GM20000 (cell line): ENCODE results near the gene TRIM61.
"Not testable (repeated sequence)": the region's sequence is repeated elsewhere in the genome, so short reads cannot be mapped to it uniquely, and the experiment has no call there.

Experiments used
- DNase-seq: peaks from one replicate; pipeline ENCODE4 v3.0.0; 2012; ENCODE audit warnings: low spot score
- CTCF ChIP-seq: IDR thresholded peaks from 2 replicates; pipeline ENCODE4 v1.5.1; 2012; ENCODE audit warnings: mild to moderate bottlenecking, control low read depth; ENCODE audit errors: extremely low read depth, missing control alignments

The TRIM61 gene

GRCh38 chr4:164989471-164989870 lies 12.0 kb upstream of the TRIM61 start:
- no peak for TF ChIP-seq CTCF
- no peak for DNase-seq

DNA sequence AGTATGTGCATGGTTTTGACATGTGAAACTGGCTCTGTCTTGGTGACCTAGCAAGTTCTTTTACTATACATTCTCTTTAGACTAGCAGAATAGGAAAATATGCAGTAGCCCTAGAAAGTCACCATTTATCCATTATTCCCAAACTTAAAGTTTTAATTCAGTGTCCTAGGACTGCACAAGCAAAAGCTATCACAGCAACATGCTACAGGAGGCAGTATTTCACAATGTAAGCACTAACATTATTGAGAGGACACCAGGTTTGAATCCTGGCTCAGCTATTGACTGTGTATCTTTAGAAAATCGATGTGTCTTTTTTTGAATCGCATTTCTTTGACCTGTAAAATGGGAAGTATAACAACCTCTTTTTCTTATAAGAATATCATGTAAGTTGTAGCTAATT lies 5.5 kb downstream of the TRIM61 start:
- not testable (repeated sequence) for DNase-seq

DNA sequence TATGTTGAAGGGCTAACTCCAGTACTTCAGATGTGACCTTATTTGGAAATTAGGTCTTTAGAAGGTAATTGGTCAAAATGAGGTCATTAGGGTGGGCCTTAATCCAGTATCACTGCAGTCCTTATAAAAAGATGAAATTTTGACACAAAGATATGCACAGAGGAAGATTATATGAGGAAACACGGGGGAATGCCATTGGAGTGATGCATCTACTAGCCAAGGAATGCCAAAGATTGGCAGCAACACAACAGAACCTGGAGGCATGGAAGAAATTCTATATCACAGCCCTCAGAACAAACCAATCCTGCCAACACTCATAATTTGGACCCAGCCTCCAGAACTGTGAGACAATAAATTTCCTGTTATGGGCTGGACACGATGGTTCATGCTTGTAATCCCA lies 17.6 kb downstream of the TRIM61 start:
- DNase-seq = no peak
- TF ChIP-seq CTCF = no peak

- DNase-seq = not testable (repeated sequence)
Measured at GRCh38 chr4:164959421-164959820, 18.0 kb downstream of the TRIM61 start.

- no peak for TF ChIP-seq CTCF
- peak; percentile 88 for DNase-seq
Measured at GRCh38 chr4:164956766-164957643, 20.5 kb downstream of the TRIM61 start.

DNA sequence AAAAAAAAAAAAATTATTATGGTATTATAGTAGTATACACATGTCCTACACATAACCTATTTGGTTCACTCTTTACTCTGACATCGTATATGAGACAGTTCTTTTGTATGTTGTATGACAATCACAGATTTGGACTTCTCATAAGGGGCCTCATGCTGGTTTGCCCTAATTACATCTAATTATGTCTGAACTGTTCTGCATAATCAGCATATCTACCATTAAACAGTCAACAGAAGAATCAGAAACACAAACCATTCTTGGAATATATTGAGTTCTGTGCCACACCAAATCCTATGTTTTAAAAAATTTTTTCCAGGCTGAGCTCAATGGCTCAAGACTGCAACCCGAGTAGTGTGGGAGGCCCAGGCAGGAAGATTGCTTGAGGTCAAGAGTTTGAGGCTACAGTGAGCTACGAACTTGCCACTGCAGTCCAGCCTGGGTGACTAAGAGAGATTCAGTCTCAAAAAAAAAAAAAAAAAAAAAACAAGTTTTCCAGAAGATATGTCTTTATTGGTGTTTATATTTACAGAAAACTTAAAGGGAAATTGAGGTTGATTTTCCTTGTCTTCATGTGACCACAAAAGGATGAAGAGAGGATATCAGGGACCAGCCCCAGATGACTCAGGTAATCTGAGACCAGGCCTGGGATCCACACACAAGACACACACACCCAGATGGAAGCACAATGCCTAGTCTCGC lies 22.2 kb downstream of the TRIM61 start:
- no peak for DNase-seq

DNA sequence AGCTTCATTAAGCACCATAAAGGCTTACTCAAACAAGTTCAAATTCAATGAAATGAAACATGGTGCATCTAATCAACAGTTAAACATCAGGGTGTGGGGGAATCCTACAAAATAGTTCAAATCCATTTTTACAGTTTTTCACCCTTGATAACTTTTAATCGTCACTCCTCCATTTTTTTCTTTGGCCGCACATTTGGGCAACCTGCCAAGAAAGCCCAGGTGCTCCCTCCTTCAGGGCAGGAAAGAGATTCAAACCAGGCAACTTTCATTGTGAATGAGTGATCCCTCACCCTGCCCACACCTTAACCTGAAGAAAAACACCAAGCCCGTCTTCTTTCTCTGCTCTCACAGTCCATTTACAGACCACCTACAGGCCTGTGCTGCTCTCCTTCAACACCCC lies 24.9 kb downstream of the TRIM61 start:
- no peak for DNase-seq
- no peak for TF ChIP-seq CTCF

More for the DNA sequence above, 22.2 kb downstream of the TRIM61 start:
- TF ChIP-seq CTCF = no peak

DNA sequence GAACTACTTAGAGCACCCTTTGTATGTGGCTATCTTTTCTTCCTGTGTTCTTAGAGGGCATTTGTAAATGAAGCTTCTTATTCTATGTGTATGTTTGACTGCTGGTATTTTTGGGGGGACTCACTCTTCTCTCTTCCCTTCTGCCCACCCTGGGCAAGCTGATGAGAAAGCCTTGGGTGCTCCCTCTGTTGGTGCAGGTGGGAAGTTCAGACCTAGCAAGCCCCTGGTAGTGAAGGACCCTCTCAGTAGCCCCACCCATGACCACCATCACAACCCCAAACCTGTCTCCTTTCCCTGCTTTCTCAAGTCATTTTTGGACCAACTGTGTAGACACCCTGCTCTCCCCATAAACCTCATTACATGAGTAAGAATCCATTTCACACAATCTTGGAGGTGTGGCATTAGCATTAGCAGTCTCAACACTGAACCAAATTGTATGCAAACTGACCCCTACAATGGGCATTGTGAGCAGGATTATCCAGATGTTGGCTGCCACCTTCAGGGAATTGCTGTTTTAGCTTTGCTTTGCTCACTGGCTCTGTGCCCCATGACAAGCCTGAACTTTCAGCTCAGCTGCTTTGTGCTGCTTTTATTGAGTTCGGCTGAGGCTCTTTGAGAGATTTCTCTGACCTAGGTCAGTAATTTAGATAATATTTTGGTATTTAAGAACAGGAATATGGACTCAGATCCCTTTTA lies 27.9 kb downstream of the TRIM61 start:
- DNase-seq = no peak
- peak; percentile 27 for TF ChIP-seq CTCF
